DMS53 treated with DMSO at 0.1 percent for 48 hours (cell line): ENCODE measurements around the gene RUFY3.
"Not testable (repeated sequence)": the region's sequence is repeated elsewhere in the genome, so short reads cannot be mapped to it uniquely, and the experiment has no call there.

Source experiments
- DNase-seq: peaks from one replicate; lab custom pipeline; 2025; ENCODE audit not compliant: unreplicated experiment; lab: John Stamatoyannopoulos, UW

The RUFY3 gene

DNA sequence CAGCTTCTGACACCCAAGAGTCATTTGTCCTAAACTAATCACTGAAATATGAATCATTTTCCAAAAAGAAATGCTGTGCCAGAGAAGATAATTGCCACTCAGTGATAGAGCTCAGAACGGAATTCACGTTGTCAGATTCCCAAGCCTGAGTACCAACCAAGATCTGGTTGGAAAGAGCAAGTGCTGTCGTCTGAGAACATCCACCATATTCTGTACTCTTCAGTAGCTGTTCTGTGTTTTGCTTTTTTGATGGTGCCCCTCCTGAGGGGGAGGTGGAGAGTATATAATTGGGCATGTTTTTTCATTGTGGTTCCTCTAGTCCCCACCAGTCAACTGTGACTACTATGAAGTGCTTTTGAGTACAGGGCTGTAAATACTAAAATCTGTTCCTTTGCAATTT lies 13.2 kb downstream of the RUFY3 start:
- DNase-seq = no peak

DNA sequence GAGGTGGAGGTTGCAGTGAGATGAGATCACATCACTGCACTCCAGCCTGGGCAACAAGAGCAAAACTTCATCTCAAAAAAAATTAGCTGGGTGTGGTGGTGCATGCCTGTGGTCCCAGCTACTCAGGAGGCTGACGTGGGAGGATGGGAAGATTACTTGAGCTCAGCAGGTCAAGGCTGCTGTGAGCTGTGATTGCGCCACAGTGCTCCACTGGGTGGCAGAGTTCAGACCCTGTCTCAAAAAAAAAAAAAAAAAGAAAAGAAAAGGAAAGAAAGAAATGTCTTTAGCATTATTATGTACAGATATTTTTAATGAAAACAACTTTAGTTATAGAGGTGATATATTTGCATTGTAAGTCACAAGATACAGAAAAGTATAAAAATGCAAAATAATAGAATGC lies 14.2 kb downstream of the RUFY3 start:
- not testable (repeated sequence) for DNase-seq

DNA sequence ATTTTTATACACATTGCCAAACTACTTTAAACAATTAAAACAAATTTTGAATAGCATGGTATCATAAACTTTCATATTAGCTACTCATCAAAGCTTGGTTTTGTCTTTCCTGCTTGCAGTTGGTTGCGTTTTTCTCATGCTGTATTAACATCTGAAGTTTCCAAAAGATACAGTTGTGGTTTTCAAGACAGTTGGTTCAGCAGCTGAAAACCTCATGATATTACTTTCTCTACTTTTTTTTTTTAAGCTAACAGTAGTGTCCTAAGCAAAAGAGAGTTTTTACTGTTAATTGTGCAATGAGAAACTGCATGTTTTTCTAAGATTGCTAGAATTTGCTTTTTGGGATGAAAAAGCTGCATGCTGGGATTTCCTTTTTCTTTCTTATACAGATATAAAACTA lies 15.2 kb downstream of the RUFY3 start:
- no peak for DNase-seq

DNA sequence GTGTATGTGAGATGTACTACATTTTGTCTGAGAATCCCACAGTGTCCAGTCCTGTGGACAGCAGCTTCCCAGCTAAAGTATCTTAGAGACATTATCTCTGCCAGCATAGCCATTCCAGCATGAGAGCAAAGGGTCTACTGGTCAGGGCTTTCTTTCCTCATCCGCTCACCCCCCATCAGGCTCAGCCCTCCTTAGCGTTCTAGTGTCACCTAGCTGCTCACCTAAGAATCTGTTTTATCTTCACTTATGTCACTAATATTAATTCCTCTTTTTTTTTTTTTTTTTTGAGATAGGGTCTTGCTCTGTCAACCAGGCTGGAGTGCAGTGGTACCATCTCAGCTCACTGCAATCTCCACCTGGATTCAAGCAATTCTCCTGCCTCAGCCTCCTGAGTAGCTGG lies 15.6 kb downstream of the RUFY3 start:
- no peak for DNase-seq

DNA sequence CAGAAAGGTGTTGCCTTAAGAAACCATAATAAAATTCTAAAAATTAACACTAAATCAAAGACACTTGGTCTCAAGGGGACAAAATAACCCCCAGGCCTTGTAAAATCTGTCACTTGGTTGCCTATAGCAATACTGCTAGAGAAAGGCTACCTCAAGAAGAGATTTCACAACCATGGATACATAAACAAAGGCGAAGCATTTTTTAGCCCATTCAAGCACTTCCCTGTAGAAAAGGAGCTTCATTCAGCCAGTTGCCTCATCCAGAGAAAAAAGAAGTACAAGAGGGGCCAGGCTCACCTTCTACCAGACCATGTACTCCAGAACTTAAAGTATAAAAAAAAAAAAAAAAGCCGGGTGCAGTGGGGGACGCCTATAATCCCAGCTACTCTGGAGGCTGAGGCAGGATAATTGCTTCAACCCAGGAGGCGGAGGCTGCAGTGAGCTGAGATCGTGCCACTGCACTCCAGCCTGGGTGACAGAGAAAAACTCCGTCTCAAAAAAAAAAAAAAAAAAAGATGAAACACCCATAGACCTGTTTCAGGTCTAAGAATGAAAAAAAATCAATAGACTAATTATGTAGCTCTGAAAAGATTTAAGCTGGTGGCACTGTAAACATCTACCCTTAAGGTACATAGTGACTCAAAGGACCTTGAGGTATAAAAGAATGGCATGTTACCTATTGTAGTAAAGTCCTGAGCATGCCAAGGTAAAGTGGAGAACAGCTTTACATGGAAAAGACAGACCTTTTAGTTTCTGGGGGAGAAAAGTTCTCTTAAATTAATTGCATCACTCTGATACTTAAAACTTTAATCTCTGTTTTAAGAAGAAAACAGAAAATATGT lies 18.0 kb downstream of the RUFY3 start:
- no peak for DNase-seq

DNA sequence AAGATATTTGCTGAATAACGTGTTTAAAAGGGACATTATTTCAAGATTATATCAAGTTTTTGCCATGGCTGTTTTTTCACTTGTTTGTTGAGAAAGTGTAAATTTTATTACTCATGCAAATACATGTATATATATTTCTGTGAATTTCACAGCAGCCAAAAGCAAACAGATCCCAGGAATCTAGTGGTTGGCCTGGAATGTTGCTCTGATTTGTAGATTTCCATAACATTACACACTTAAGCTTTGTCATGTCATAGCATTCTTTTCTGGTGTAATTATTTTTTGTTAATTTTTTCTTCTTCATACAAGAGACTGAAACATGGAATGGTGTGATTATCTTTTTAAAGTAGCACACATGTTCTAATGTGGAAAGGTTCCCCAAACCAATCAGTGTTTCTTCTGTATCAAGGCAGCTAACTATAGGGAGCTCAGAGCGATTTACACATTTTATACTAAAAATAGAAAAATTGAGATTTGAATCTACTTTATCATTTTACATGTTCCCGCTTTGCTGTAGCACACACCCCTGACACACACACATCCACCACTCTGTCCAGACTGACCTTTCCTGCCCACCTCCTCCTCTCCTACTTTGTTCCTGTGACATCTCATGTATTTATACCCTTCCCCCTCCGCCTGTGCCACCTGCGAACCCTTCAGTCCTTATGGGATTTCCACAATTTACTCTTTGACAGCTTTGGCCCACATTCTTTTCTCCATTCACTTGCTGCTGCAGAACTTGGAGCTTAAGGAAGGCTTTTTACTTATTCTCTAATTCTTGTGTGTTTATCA lies 20.3 kb downstream of the RUFY3 start:
- no peak for DNase-seq

DNA sequence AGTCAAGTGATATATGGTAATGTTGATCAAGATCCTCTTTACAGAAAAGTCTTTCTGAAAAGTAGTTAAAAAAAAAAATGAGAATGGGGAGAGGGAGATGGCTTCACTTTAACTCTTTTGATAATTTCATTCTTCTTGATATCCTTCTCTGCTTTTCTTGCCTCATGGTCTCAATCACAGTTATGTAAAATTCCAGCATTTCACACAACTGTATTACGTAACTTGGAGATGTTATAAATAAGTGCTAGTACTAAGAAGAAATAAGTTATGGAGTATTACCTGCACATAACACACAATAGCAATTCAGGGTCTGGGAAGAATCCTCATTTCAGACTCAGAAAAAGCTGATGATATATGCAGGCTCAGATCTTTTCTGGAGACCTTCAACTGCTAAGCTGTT lies 22.0 kb downstream of the RUFY3 start:
- DNase-seq = no peak

DNA sequence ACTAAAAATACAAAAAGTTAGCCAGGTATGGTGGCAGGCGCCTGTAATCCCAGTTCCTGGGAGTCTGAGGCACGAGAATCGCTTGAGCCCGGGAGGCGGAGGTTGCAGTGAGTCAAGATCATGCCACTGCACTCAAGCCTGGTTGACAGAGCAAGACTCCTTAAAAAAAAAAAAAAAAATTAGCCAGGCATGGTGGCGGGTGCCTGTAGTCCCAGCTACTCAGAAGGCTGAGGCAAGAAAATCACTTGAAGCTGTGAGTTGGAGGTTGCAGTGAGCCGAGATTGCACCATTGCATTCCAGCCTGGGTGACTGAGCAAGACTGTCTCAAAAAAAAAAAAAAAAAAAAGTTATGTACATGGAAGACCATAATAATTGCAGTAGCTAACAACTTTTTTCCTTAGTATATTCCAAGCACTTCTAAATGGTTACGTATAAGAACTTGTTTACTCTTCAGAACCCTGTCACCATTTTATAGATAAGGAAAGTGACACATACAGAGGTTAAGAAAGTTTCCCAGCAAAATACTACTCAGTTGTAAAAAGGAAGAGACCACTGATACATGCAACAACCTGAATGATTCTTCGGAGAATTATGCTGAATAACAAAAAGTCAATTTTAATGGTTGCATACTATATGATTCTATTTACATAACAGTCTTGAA lies 24.5 kb downstream of the RUFY3 start:
- DNase-seq = no peak

DNA sequence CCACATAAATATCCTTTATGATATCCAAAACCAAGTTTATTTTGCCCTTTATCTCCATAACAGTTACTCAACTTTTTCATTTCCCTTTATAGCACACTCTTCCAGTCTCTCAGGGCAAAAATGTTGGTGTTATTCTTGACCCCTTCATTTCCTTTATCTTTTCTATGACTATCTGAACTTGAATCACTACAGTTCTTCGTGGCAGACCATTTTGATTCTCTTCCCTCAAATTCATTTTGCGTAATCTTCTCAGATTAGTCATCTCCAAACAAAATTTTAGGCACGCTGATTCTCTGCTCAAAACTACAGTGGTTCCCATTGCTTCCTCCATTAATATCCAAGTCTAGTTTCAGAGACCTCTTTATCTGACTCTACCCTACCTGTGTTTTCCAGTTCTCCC lies 26.1 kb downstream of the RUFY3 start:
- DNase-seq = no peak

DNA sequence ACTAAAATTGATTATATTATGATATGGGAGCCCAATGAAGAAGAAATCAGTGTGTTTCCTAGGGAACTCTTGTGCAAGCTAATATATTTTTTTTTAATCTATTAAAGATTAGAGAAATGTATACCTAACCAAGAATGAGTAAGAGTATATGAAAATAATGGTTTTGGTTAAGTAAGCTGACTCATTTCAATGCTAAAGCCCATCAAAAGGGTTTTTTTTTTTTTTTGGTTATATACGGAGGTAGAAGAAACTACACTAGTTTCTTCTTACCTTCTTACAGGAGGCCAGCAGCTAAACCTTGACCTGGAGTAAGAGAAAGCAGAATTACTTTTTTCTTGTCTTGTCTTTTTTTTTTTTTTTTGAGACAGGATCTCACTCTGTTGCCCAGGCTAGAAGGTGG lies 27.5 kb downstream of the RUFY3 start:
- no peak for DNase-seq

DNA sequence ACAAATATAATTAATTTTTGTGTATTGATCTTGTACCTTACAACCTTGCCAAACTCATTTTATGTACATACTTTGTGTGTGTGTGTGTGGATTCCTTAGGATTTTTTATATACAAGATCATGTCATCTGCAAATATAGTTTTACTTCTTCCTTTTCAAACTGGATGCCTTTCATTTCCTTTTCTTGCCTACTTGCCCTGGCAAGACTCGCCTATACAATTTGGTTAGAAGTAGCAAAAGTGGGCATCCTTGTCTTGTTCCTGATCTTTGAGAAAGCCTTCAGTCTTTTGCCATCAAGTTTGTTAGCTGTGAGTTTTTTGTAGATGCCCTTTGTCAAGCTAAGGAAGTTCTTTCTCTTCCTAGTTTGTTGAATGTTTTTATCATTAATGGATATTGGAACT lies 30.5 kb downstream of the RUFY3 start:
- DNase-seq = no peak

DNA sequence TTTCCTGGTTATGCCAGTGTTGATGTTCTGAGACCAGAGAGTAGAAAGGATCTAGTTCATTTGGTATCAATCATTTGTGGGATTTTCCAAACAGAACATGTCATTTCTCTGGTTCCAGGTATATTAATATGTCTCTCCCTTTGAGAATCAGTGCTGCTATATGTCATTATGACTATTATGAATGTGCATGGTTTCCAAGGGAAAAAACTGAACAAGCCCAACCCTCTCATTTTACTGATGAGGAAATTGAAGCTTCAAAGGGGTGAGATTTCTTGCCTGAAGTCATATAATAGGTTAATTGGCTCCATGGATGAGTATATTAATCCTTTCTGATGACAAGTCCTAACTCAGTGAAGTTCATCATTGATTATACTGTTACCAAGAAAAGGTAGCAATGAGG lies 31.9 kb downstream of the RUFY3 start:
- DNase-seq = no peak

DNA sequence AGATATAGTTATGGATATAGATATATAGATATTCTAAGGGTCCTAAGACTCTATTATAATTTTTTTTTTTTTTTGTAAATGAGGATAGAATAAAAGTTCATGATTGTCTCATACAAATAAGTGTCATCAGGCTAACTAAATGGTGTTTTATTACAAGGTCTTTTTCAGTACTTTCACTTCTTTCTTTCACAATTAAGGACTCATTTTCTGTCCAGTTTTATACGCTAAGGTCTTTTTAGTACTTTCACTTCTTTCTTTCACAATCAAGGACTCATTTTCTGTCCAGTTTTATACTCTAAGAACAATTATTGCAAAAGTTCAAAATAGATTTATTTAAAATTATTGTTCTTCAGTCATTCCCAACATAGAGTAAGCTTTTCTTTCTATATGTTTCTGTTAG lies 32.7 kb downstream of the RUFY3 start:
- DNase-seq = no peak

DNA sequence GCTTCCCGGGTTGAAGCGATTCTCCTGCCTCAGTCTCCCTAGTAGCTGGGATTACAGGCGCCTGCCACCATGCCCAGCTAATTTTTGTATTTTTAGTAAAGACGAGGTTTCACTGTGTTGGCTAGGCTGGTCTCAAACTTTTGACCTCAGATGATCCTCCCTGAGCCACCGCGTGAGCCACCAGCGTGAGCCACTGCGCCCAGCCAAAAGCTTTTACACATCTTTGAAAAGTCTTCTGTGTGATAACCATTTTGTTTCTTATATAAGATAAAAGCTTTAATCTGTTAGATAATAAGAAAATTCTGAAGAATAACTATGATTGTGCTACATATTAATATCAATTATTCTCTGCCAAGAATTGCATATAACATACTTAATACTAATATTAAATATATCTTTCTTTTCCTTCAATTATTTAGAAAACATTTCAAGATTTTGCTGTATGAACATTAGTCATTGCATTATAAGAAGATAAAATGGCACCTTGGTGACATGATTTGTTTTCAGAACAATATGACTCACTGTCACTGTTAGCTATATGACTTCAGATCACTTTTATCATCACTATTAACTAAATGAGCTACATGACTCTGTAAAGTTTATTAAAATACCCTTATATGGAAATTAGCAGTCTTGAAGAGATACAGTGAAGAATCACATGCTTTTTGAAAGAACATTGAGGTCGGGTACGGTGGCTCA lies 33.4 kb downstream of the RUFY3 start:
- no peak for DNase-seq

DNA sequence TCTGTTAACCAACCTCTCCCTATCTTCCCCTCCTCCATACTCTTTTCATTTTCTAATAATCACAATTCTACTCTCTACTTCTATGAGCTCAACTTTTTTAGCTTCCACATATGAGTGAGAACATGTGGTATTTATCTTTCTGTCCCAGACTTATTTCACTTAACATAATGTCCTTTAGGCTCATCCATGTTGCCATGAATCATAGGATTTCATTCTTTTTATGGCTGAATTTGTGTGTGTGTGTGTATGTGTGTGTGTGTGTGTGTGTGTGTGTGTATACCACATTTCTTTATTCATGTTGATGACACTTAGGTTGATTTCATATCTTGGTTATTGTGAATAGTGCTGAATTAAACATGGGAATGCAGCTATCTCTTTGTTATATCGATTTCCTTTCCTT lies 37.4 kb downstream of the RUFY3 start:
- no peak for DNase-seq

DNA sequence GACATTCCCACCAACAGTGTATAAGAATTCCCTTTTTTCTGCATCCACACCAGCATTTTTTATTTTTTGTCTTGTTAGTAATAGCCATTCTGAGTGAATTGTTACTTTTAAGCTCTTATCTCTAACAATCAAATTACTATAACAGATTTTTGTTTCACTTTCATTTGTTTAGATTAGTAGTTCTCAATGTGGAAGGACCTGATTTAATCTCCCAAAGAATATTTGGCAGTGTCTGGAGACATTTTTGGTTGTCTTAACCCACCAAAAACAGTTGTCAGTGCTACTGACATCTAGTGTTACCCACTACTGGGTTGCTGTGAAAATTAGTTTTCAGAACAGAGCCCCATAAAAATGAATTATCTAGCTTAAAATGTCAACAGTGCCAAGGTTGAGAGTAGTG lies 37.9 kb downstream of the RUFY3 start:
- no peak for DNase-seq

DNA sequence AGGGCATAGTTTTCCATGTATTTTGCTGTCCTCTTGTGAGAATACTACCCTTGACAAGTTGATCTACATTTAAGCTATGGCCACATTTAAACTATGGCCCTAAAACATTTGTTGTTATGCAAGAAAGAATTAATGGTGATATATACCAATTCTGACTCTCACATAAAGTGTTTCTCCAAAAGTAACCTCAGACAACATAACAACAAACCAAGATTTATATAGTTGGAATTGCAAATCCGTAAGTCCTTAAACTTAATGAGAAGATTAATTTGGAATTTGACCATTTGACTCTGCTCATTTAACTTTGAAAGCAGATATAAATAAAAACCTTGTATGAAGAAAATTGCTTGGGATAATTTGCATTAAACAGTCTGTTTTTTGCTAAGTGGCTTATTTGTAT lies 38.9 kb downstream of the RUFY3 start:
- no peak for DNase-seq

DNA sequence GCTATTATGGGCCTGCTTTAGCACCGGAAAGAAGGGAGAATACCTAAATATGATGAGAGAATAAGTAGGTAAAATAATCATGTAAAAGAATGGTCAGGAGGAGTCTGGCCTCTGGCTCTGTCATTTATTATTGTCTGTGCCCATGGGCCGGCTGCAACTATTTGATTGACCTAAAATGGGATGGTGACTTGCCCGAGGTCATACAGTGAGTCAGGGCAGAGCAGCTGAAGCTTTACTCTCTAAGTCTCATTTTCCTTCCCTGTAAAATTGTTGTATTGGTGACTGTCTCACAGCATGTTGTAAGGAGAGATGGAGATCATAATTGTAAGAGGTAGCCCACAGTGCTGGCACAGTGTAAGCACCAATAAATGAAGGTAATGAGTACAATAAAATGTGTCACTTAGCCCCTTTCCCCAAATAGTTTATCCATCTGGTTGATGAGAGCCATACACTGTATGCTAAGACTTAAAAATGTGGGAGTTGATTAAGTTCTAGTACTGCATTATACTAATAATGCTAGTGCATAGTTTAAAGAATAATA lies 39.6 kb downstream of the RUFY3 start:
- no peak for DNase-seq

DNA sequence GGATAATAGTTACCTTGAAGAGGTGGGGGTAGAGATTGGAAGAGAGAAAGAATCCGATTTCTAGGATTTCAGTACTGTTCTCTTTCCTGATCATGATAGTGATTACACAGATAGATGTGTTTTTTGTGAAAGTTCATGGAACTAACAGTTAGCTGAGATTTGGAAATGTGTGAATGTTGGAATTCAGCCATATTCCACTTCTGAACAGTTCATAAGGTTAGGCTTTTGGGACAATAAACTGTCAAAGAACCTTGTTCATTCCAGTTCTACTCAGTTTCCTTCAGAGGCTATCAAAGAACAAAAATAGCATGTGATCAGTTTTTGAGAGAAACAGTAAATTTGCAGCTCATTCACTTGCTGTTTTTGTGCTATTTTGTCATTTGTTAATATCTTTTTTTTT lies 43.6 kb downstream of the RUFY3 start:
- no peak for DNase-seq

DNA sequence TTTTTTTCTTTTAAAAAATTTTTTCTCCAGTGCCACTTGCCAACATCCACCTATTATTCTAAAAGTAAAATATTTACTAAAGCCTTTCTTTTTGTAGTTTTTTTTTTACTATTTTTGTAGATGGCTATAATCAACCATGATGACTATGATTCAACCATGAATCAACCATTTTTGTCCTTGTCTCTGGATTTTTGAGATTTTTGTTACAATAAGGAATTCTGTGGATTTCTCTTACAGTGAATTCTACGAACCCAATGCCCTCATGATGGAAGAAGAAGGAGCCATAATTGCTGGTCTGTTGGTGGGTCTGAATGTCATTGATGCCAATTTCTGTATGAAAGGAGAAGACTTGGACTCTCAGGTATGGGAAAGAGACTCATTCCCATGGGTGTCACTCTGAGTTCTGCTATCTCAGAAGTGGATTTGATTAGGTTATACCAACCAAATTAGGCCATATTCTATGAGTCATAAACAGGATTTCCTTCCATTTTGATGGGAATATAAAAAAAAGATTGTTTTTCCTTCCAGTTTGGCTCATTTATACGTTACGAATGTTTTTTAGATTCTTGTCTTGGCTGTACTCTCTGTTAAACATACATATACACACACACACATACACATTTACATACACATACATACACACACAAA lies 46.7 kb downstream of the RUFY3 start:
- no peak for DNase-seq

DNA sequence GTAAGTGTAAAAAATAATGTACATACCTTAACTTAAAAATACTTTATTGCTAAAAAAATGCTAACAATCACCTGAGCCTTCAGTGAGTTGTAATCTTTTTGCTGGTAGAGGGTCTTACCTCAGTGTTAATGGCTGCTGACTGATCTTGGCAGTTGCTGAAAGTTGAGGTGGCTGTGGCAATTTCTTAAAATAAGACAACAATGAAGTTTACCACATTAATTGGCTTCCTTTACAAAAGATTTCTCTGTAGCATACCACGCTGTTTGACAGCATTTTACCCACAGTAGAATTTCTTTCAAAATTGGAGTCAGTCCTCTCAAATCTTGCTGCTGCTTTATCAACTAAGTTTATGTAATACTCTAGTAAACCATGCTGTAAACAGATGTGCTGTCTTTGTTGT lies 47.6 kb downstream of the RUFY3 start:
- DNase-seq = not testable (repeated sequence)
